NOMO-1 (cell line): ENCODE measurements around the gene MOK.
"Not testable (repeated sequence)": the region's sequence is repeated elsewhere in the genome, so short reads cannot be mapped to it uniquely, and the experiment has no call there.

Experiments used
- DNase-seq, 2 experiments: peaks; one replicate each; lab custom pipeline; 2025; ENCODE audit not compliant: unreplicated experiment in 2 of 2; lab: John Stamatoyannopoulos, UW

MOK gene

DNA sequence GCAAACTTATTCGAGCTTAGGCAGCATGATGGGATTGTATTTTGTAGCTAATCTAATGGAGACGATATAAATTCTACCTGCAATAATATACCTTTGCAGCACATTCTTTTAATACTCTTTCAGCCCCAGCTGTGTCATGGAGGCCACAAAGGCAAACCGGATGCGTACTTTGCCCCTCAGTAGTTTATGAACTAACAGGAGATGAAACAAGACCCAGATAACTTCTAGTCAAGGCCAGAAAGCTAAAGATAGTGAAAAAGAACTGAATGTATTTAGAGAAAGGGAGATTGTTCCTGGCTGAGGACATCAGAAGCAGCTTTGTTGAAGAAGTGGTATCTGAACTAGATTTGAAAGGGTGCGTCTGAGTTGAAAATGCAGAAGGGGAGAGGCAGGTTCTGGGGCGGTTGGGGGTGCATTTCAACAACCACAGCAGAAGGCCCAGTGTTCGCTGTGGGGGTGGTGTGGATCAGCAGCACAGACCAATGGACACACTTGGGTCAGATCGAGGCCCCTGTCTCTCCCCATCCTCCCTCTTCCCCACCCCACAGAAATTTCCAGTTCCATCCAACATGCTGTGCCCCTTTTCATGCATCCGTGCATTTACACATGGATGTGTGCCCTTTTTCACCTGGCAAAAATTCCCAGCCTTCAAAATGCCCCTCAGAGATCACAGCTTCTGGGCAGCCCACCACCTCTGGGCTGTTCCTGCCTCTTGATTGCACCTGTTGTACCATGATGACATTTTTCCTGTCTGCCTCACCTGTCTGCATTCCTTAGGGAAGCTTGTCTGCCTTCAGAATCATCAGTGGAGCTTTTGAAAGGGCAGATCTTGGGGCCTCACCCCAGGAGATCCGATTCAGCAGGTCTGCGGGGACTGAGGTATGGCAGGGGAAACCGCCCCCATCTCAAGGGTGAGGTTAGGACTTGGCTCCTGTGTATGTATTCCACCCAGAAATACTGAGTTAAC lies 16.8 kb upstream of the MOK start:
- no peak for DNase-seq

DNA sequence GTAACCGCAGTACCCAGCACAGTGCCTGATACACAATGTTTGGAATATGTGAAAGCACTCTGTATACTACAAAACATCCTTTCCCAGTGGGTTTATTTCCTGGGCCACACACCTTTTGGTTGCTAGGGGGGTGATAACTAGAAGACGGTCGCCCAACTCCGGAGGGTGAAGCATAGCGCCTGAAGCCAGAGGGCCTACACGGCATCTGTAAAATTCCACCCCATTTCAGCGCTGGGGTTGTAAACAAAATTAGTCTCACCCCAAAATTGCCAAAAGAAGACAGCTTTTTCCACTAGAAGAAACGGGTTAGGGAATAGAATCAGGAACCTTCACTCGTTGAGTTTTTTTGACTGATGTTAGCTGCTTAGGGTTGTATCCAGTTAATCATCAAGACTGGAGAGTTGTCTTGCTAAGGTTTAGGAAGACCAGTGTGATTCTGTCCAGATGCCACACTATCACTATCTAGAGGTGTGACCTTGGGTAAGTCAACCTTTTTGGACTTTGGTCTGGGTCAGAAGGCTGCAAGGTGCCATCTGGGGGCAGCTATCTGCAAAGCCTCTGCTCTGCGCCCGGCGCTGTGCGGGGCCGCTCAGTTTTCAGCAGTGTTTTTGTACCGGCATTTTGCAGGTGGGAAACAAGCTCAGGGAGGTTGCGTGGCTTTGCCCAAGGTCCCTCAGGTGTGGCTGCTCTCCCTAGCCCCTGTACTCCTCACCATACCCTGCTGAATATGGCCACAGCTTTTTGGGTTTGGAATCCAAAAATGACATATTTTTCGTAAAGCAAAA lies 15.9 kb upstream of the MOK start:
- DNase-seq = no peak

DNA sequence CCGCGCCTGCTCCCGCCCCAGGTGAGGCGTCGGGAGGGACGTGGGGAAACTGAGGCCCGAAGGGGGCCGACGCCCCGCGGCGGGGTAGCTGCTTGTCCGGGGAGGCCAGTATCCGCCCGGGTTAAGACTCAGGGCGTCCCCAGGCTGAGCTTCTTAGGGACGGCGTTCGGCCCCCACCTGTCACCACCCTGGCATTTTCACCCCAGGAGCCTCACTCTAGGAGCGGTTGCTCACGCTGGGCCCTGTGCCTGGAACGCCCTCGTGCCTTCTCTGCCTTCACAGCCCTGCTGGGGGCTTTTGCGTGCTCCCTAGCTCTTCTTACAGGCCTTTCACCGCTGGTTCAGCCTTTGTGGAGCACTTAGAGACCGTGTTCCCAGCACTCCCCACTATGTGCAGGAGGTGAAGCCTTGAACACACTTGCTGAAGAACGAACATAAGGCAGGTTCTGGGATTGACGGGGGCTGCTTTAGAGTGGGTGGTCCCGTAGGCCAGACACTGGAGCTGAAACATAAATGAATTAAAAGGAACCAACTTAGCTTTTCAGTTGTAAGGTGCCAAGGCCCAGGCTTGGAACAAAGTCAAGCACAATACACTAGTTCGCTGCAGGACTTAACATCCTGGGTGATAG lies 15.2 kb upstream of the MOK start:
- peak; percentile 17 to 36 for DNase-seq

DNA sequence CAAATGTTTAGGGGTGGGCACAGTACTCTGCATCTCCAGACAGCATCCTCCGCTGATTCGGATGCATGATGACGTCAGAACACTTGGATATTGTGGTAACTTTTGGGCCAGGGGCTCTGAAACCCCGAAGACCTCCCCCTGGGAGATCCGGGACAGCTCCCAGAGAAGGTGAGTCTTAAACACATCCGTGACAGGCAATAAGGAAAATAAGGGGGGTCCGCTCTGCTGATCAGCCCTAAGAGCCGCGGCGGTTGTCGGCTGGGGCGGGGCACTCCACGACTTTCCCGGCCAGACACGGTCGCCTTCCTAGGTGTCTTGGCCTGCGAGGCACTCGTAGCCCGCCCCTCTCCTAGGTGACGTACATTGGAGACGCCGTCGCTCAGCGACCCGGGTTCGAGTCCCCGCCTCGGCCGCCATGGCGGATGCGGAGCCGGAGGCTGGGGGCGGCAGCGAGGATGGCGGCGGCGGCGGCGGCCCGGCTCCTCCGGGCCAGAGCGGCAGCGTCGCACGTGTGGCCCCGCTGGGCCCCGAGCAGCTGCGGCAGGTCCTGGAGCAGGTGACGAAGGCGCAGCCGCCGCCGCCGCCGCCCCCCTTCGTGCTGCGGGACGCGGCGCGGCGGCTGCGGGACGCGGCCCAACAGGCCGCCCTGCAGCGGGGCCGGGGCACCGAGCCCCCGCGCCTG lies 14.5 kb upstream of the MOK start, which contains the start of gene ZNF839:
ZNF839 (plus strand) TSS at position 396 of the 682 bp plus-strand sequence; CDS start at position 416, 20 bp downstream.
- peak; percentile 82 to 93 for DNase-seq

DNA sequence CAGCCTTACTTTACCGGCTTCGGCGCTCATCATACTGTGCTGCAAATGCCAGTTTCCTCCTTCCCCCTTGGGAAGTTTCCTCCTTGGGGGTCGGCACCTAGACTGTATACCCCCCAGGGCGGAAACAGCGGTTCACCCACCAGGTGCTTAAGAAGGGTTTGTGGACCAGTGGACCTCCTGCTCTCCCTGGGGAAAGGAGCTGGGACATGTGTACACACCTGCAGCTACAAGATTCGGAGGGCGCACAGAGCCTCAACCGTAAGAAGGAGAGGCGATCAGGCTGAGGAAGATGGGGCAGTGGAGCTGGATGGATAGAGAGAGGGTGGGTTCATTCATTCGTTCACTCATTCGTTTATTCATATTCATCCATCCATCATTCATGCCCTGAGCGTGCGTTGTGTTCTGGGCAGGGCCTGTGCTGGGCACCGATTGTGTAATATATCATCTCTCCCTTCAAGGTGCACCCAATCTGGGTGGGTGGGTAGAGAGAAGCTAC lies 13.9 kb upstream of the MOK start:
- DNase-seq = no peak

DNA sequence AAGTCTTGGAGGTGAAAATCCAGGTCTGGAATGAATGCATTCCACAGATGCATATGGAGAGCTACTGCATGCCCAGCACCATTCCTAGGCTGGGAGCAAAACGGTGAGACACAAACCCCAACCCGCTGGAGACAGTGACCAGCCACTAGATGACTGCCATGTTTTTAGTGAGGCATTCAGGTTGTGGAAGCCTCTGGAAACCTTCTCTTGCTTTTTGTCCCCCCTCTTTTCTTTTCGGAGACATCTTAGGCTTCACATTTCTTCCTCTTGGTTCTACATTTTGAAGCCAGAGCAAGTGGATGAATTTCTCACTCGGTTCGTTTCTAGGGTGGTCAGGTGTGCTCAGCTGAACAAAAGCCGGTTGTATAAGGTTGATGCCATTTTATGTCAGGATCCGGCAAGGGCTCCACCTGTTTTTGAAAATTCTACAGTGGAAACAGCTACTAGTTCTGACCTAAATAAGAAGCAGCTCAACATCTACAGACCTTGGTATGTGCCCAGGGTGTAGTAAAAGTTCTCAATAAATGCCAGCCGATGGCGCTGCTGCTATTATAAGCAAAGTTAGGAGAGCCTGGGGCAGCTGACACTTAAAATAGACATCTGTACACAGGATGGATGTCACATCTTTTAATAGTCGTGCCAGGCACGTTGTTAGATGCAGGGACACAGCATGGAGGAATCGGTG lies 12.7 kb upstream of the MOK start:
- DNase-seq = peak; percentile 64 to 90

DNA sequence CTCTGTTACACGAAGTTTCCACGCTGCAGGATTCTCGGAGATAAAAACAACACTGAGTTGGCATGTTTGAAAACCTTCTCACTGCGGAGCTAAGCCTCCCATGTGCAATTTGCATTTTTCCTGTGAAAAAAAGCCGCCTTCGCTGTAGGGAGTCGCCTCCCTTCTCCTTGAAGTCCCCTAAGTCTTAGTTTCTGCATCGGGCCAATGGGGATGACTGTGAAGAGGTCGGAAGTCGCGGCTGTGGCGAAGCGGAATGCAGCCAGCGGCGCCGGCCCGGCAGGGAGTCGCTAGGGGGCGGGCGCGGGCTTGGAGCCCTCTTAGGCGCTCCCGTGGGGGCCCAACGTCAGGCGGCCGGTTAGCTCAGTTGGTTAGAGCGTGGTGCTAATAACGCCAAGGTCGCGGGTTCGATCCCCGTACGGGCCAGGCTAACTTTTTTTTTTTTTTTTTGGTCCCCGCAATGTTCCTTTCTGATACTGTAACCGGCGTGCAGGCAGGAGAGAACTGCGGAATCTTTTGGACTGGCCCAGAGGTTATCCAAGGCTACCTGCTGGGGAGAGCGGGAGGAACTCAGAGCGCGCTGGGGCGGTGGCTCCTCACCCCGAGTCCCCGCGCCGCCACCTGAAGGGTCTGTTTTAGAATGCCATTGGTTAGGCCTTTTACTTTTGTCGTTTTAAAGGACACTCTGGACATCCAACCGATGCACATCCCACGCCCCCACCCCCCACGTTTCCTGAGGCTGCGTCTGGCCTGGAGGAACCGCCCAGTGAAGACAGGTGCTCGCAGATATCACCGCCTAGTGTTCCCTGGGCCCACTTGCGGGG lies 12.0 kb upstream of the MOK start:
- DNase-seq = peak; percentile 75 to 80

DNA sequence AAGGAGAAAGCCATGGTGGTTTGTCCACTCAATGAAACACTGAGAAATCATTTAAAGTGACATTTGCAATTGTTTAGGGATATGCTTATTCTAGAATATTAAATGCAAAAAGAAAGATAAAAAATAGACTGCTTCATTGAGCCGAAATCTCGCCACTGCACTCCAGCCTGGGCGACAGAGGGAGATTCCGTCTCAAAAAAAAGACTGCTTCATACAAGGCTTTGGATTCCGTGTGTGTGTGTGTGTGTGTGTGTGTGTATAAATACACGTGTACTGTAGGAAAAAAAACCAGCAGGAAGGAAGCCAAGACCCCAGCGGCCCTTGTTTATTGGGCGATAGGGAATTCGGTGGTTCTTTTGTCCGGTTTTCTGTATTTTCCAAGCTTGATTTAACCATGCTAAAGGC lies 11.4 kb upstream of the MOK start:
- peak; percentile 37 to 42 for DNase-seq

DNA sequence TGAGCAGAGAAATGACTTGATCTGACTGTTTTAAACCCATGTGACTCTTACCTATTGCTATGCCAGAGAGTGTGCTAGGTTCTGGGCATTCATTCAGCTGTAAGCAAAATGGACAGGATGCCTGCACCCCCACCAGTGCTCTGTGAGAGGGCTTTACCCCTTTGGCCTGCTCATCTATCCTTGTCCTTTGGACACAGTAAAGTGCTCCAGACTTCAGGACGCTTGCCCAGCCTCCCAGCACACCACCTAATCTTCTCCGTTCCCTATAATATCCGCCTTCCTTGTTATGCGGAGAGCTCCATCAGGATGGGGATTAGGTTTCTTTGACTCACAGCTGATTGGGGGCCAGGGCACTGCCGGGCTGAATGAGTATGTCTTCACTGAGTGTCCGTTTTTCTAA lies 10.2 kb upstream of the MOK start:
- DNase-seq = no peak

DNA sequence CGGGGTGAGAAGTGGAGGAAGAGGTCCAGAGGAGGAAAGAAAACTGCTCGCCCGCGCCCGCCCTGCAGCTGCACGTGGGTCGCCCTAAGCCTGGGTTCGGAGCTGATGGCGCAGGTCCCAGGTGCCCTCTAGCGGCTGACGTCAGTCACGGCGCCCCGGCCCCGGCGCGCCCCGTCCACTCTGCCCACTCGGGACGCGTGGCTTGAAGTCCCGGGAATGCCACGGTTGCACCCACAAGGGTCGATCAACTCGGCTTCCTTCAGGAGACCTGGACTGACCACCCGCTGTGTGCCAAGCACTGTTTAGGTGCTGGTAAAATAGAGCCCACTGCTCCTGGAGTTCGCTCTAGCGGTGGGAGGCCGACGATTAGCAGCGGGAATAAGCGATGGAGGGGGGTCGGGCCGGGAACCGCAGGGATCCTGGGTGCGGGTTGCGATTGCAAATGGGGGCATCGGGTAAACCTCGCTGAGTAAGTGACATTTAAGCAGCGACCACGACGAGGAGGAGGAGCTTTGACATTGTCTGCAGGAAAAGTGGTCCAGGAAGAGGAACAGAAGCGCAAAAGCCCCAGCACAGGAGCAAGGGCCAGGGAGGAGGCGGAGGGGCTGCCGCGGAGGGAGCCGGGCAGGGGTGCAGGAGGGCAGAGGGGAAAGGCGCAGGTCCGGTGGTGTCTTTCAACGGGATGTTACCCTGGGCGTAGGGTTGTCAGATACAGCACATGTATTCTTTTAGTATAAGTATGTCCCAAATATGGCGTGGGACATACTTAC lies 9.5 kb upstream of the MOK start:
- DNase-seq = peak; percentile 83 to 89

DNA sequence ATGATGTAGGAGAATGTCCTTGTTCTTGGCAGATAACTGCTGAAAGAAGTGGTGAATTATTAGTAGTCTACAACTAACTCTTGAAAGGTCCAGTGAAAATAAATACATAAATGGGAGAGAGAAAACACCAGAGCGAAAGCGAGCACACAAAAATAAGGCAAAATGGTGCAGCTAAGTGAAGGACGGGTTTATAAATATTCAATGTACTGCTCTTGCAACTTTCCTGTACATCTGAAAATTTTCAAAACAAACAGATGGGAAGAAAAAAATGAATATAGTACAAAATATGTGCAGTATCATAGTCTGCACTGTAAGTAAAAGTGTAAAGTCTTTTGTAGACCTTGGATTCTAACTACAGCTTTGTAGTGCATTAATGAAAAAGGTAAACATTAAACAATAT lies 1.3 kb downstream of the MOK start:
- DNase-seq = no peak

DNA sequence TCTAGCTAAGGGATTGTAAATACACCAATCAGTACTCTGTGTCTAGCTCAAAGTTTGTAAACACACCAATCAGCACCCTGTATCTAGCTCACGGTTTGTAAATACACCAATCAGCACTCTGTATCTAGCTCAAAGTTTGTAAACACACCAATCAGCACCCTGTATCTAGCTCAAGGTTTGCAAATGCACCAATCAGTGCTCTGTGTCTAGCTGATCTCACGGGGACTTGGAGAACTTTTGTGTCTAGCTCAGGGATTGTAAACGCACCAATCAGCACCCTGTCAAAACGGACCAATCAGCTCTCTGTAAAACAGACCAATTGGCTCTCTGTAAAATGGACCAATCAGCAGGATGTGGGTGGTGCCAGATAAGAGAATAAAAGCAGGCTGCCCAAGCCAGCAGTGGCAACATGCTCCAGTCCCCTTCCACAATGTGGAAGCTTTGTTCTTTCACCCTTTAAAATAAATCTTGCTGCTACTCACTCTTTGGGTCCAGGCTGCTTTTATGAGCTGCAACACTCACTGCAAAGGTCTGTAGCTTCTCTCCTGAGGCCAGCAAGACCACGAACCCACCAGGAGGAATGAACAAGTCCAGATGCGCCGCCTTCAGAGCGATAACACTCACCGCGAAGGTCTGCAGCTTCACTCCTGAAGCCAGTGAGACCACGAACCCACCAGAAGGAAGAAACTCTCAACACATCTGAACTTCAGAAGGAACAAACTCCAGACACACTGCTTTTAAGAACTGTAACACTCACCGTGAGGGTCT lies 6.5 kb downstream of the MOK start:
- DNase-seq = not testable (repeated sequence)

DNA sequence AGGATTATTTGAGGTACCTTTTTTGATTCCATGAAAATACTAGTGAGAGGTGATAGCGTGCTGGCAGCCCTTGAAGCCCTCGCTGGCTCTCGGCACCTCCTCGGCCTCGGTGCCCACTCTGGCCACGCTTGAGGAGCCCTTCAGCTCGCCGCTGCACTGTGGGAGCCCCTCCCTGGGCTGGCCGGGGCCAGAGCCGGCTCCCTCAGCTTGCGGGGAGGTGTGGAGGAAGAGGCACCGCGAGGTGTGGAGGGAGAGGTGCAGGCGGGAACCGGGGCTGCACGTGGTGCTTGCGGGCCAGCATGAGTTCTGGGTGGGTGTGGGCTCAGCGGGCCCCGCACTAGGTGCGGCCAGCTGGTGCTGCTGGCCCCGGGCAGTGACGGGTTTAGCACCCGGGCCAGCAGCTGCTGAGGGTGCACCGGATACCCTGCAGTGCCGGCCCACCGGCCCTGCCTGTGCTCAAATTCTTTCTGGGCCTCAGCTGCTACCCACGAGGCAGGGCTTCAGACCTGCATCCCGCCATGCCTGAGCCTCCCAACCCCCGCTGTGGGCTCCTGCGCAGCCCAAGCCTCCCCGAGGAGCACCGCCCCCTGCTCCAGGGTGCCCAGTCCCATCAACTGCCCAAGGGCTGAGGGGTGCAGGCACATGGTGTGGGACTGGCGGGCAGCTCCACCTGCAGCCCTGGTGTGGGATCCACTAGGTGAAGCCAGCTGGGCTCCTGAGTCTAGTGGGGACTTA lies 7.4 kb downstream of the MOK start:
- no peak for DNase-seq

DNA sequence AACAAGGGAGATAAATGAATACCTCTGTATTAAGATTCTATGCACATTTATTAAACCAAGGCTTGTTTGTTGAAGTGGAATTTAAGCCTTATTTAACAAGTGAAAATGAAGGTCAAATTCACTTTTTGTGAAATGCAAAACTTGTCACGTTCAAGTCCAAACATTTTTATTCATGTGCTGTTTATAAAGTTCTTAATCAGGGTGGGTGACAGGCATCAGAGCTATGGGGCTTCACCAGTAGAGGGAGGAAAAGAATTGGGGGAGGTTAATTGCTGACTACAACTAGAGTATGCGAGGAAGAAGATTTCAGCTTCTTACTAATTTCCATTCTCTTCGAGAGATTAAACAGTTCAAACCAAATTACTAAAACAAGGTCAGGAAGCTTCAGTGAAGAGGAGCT lies 9.7 kb downstream of the MOK start:
- DNase-seq = no peak

DNA sequence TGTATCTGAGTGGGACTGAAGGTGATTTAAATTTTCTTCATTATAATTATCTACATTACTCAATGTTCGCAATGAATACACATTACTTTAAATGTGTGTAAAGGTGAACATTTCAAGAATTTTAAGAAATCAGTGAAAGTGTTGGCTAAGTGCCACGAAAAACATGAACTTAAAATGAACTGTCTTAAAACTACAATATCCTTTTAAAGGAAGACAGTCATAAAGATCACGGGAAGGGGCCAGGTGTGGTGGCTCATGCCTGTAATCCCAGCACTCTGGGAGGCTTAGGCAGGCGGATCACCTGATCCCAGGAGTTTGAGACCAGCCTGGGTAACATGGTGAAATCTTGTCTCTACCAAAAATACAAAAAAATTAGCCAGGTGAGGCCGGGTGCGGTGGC lies 11.2 kb downstream of the MOK start:
- DNase-seq = no peak

DNA sequence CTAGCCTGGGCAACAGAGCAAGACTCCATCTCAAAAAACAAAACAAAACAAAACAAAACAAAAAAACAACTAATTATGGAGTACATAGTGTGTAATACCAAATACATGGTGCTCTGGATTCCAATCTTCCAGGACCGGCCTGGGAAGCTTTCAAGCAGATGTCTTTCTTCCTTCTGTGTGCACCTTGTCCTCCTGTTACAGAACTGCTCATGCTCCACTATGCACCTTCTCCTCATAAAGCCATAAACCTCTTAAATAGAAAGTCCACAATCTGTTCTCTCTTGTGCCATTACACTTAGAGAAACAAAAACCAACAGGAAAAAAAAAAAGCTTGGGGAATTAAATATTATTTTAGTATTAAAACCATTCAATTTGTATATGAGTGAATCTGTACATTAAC lies 12.5 kb downstream of the MOK start:
- DNase-seq = no peak

DNA sequence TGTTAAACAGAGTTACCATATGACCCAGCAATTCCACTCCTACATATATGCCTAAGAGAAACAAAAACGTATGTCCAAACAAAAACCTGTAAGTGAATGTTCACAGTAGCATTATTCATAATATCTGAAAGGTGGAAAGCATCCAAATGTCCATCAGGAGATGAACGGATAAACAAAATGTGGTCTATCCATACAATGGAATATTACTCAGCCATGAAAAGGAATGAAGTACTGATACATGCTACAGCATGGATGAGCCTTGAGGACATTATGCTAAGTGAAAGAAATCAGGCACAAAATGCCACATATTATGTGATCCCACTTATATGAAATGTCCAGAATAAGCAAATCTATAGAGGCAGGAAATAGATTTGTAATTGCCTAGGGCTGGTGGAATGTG lies 16.8 kb downstream of the MOK start:
- DNase-seq = no peak
